GM15510 (cell line): Measurements from ENCODE around the gene NSD1.

Experiments used
- POLR2A ChIP-seq: IDR thresholded peaks from 3 replicates; pipeline ENCODE4 v1.6.1; 2011; ENCODE audit warnings: borderline replicate concordance; ENCODE audit not compliant: insufficient read length; ENCODE audit errors: extremely low read depth

The NSD1 gene

DNA sequence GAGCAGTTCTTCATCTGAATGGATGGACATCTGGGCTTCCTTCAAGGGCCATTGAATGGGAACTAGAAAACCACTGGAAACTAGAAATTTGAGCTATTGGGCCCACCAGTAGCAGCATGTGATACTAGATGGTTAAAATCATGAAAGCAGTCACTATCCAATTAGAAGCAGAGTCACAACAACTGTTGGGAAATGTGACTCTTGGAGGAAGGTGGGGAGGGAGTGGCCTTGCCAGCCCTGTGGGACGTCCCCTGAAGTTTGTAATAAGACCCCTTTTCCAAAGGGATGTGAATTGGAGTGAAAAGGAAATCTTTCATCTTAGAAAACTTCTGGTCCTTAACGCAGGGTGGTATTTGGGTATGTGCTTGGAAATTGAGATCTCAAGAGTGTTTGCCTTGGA, 164.3 kb downstream of the NSD1 start:
- TF ChIP-seq POLR2A: no peak

DNA sequence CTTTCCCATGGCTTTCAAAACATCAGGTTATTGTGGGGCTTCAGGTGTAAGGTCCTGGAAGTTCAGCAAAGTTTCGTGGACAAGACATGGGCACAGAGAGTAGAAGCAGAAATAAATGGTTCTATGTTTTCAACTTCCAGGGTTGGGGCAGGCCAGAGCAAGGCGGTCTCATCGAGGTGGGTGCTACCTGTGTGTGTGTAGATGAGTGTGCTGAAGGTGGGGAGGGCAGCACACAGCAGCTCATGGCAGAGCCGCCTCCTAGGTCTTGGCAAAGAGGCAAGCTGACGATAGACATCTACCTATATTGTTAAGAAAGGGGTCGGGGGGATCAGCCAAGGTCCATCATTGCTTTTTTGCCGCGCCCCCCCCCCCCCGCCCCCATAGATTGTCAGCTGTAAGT, 166.1 kb downstream of the NSD1 start:
- TF ChIP-seq POLR2A: no peak

DNA sequence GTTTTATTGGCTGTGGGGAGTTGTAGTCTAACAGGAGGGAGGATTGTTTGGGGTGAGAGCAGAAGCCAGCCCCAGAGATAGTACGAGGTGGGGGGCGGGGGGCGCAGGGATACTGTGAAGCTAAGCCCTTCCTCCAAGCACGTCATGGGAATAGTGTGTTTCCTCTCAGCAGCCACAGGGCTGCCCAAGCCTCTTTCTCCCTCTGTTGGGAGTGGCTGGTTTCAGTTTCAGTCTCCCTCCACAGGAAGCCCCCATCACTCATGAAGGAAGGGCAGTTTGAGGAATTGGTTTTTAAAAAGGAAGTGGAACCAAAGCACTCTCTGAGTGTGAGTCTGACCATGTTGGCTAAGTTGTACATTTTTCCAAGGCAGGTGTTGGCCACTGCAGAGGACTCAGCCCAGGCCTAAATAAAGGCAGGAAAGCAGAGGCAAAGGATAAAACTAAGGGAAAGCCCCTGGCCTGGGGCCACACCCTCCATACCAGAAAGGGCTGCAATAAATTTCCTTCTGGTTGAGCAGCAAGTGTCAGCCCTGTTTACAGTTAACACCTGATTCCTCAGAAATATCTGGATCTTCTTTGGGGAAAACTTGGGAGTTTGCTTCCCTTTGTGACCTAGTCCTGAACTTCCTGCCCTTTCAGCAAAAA, 166.8 kb downstream of the NSD1 start:
- TF ChIP-seq POLR2A: no peak

DNA sequence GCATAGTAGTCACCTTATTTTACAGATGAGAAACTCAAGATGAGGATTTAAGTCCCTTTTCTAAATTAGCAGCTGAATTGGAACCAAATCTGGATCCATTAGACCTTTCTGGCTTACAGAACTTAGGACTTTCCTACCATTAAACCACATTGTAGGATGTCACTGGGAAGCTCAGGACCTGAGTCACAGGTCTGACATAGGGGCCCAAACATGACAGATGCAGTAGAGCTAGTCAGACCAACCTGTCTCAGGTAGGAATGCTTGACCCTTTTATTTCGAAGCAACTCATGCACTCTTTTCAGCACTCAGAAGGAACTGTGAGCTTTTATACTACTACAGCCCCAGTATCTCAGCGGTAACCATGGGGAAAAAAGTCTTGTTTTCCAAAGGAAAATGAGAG, 167.4 kb downstream of the NSD1 start:
- no peak for TF ChIP-seq POLR2A

DNA sequence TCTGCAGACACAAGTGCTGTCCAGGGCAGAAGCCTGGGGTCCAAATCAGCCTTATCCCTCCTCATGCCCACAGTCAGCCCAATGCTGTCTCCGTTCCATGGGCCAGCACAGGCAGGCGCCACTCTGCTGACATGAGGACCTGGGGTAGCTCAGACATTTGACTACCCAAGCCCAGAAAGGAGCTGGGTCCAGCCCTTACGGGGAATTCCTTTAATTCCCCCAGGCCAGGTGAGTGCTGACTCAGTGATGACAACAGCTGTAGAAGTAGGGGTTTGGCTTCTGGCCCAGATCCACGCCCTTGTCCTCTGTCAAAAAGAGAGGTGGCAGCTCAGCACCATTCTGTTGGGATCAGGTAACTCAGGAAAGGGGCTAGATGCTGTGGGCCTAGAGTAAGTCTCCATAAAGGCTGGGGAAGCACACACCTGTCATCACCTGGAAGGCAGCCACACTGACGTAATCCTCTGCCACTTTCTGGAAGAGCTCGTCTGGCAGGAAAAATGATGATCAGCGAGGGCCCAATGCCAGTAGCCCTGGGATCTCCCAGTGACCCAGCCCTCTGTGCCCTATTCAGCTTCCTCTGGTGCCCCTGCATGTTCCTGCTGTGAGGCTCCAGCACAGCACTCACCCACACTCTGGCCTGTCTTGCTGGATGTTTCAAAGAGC, 168.1 kb downstream of the NSD1 start:
- no peak for TF ChIP-seq POLR2A

DNA sequence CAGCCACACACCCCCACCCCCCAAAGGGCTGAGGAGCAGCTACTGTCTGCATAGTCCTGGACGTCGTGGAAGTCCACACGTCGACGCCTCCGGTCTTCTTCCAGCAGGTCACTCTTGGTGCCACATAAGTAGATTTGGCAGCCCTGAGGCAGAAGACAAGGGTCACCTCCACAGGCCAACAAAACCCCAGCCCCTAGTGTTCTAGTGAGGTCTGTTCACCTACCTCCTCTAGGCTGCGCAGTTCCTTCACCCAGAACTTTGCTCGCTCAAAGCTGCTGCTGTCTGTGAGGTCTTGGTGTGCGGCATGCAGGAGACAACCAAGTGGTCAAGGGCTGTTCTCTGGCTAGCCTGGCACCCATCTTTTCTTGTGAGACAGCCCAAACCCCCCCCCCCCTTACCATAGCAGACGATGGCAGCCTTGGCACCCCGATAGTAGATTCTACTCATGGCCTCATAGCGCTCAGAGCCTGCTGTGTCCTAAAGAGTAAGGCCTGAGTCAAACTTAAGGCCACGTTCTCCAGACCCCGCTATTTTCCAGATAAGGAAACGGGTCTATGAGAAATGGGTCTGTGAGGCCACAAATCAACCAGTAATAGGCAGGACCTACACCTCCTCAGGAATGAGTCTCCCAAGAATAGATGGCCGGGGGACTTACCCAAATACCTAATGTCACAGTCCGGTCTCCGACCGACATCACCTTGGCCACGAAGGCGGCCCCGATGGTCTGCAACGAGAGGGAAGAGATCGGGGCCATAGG, 169.0 kb downstream of the NSD1 start:
- TF ChIP-seq POLR2A: no peak

DNA sequence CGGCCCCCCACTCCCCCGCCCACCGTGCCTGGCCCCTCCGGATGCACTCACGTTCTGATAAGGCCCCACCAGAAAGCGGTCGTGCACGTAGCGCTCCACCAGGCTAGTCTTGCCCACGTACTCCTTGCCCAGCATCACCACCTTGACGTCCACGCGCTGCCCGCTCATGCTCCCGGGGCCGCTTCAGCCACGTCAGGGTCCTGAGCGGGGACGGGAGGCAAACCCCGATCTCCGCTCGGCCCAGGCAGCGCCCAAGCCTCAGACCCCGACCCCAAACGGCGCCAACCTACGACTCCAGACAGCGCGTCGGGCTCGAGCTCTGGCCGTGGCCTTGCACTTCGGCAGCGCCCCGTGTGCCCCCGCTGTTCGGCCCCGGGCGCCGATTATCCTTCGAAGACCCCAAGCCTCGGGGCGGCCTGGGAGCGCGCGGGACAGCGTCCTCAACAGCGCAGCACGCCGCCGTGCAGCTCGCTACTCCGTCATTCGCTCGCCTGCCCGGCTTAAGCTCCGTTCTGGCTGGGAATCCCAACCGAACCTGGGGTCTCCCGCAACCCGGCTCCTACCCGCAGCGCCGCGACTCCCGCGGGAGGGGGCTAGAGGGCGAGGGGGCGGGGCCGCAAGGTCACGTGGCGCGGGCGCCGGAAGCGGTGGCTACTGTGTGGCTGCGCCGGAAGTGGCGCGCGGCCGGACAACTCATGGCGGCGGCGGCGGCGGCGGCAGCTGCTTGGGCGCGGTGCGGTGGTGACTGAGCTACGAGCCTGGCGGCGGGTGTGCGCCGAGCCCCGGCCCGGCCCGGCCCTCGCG, 169.8 kb downstream of the NSD1 start, which contains the start of the genes PRELID1 and RAB24:
Gene PRELID1, plus strand, starts transcription at position 679 of the 804 bp plus-strand sequence. CDS start 187 bp downstream, outside the sequence.
Gene RAB24, minus strand, starts transcription at position 599 of the 804 bp plus-strand sequence. Its CDS starts 431 bp downstream, at position 168.
- TF ChIP-seq POLR2A: peak; percentile 64

DNA sequence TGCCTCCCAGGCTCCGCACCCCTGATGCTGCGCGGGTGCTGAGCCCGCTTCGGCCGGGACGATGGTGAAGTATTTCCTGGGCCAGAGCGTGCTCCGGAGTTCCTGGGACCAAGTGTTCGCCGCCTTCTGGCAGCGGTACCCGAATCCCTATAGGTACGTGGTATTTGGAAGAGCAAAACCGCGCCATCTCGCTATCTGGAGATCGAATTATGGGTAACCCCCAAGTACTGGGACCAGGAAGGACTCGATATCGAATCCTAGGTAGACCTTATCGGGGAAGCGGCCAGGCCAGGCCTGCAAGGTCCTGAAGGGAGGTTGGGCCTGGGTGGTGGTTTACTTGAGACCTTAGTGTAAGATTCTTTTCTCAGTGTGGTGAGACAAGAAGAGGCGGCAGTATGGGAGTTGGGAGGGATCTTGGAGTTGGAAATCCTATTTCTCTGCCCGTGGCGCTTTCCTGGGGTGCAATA, 170.4 kb downstream of the NSD1 start:
- no peak for TF ChIP-seq POLR2A

DNA sequence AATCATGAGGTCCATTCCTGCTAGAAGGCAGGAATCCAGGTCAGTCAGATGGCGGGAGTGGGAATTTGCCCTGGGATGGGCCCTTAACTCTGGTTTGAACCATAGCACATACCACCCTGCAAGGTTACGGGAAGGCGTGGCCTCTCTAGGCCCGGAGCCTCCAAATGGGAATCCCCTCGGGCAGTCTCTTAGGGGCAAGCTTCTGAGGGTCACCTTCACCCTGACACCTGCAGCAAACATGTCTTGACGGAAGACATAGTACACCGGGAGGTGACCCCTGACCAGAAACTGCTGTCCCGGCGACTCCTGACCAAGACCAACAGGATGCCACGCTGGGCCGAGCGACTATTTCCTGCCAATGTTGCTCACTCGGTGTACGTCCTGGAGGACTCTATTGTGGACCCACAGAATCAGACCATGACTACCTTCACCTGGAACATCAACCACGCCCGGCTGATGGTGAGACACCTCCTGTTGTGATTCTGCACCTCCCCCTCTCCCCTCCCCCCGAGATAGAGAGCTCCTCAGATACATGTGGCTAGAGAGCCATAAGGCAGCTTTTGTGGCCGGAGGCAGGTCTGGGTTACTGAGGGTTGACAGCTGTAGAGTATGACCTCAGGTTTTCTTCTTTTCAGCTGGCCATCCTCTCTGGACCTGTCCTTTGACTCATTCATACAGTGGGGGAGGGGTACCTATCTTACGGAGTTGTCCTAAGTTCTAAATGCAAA, 171.0 kb downstream of the NSD1 start:
- TF ChIP-seq POLR2A: no peak

DNA sequence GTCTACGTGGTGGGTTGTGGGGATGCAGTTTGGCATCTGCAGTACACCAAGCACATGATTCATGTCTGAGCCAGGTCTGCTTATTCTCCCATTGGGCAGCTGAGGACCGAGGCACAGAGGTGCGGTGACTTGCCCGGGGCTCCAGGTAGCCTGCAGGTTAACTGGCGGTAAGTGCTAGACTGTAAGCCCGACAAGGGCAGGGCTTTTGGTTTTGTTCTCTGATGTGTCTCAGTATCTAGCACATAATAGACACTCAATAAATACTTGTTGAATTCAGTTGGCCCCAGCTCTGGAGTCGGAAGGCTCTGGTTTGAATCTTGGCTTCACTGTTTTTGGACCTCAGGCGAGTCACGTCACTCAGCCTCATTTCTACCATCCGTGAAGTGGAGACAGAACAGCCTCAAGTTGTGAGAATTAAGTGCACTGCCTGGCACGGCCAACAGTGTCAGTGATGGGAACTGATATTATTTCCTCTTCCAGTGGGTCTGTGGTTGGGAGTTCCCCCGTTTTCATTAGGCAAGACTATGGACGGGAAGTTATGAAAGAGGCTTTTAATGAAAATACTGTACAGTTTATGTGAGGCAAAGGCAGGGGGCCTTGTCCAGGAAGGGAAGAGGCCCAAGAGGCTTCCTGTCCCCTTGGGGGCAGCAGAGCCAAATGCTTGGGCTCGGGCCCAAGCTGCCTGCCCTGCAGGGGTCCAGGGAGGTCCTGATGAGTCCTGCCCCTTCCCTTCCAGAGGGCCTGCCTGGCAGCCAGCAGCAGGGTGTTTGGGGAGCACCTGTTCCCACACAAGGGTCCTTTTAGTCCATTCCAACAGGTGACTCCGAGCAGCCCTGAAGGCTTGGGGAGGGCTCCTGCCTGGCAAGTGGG, 173.3 kb downstream of the NSD1 start:
- no peak for TF ChIP-seq POLR2A

DNA sequence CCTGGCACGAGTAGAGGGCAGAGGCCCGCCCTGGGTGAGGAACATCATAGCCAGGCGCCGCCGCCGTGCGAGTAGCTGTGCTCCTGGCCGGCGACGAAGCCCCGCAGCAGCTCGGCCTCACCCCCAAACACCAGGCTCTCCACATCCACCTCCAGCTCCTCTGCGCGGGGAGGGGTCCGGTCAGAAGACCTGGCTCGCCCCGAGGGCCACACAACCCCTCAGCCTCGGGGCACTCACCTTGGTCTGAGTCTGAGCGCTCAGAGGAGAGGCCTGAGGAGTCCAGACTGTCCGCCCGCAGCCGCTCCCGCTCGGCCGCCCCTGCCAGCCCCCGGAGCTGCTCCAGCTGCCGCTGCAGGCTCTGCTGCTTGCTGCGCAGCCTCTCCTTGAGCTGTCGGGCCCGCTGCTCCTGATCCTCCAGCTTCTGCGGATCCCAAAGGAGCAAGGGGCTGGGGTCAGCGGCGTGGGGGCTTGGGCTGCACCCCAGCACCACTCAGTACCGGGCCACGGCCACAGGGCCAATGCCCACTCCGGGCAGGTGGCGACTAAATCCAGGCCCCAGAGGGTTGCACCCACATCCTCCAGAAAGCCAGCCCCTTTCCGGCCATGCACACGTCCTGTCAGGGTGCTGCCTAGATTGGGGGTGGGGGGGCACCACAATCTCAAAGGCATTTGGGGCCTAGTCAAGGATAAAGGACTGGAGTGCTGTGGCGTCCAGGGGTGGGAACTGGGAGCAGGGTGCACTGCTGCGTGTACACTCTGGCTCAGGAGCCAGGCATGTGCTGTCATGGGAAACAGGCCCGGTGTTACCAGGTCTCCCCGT, 174.2 kb downstream of the NSD1 start:
- no peak for TF ChIP-seq POLR2A

DNA sequence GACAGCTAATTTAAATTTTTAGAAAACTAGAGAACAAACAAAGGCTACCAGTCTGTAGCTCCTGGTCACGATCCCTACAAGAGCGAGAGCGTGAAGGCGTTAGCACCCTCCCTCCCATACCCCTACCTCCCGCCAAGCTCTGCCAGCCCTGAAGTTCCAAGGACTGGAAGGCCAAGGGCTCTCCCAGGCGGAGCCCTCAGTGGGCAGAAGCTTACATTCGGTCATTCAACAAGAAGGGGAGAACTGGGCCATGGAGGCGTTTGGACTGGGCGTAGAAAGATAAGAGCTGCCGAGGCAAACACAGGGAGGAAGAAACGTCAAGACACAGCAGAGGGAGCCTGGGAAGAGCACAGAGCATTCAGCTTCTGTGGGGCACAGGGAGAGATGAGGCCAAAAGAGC, 175.2 kb downstream of the NSD1 start:
- TF ChIP-seq POLR2A: no peak
